HG02884 (cell line): Measurements from ENCODE around the gene RBM23.

Experiments used
- ATAC-seq: cut with Tn5 transposase; IDR thresholded peaks from one replicate; pipeline ENCODE4 v1.9.1; 2021; ENCODE audit warnings: mild to moderate bottlenecking, moderate library complexity; ENCODE audit not compliant: unreplicated experiment

Gene RBM23

GRCh38 chr14:22845821-22846625 is 72.9 kb downstream of the RBM23 start:
- ATAC-seq = no peak

- no peak for ATAC-seq
Observed at GRCh38 chr14:22845103-22845394, 73.9 kb downstream of the RBM23 start.

- ATAC-seq = no peak
Observed at GRCh38 chr14:22844221-22845102, 74.5 kb downstream of the RBM23 start.
